Lower leg skin (tissue), 4 donors: ENCODE data around the gene FAM13A. TPM values are rescaled to one million over a fixed set of nuclear protein-coding genes. Genes with fewer than 3 reads are reported as not detected.

Experiments
- DNase-seq, 2 donors: peaks; one replicate each; pipeline ENCODE4 v3.0.0-alpha.2; 2019; ENCODE audit warnings: low spot score in 2 of 2
- H3K4me3 ChIP-seq: fragments of 200-600 bp; sonication (generic); 2 replicates; pipeline ENCODE4 v1.5.1; 2017; ENCODE audit warnings: mild to moderate bottlenecking, low read depth; ENCODE audit not compliant: poor library complexity, severe bottlenecking
- CTCF ChIP-seq, 3 donors: fragments of 450-650 bp; IDR thresholded peaks; one replicate each; pipeline ENCODE4 v1.5.1; 2016; ENCODE audit warnings: antibody characterized with exemption in 3 of 3, mild to moderate bottlenecking in 3 of 3, moderate library complexity in 2 of 3
- POLR2A ChIP-seq, 2 donors: fragments of 450-650 bp; IDR thresholded peaks; one replicate each; pipeline ENCODE4 v1.6.1; 2016 to 2017; ENCODE audit warnings: antibody characterized with exemption in 2 of 2, mild to moderate bottlenecking in 1 of 2, moderate library complexity in 1 of 2
- WGBS, 2 donors: methylation state at CpG; one replicate each; pipeline ENCODE4 v1.1.5; 2018; 5-methylcytosine and 5-hydroxymethylcytosine counted together
- intact Hi-C: fragments of 100-400 bp; cut with DNase I; formaldehyde crosslinking; loops from one replicate; pipeline ENCODE4 v1.15.0; 2023; ENCODE audit warnings: low total_unique reads
- total RNA-seq, 4 donors: library from RNA; depleted of rRNA; stranded (reverse); fragments of >200 nt; gene quantifications; one replicate each; pipeline ENCODE4 v1.1.0, GENCODE V29; 2016

FAM13A gene
- total RNA-seq, 4 donors from 2014 or later: 50.0 to 303 (median 114) TPM

GRCh38 chr4:88985088-88985773 lies 71.8 kb downstream of the FAM13A start:
- WGBS, 2 donors: 84 to 86% methylated on average over 5 of the region's 5 CpGs
- DNase-seq: no peak
- intact Hi-C loops: no loop called here
- H3K4me3 ChIP-seq: no peak overlapping the region
- no peak for TF ChIP-seq POLR2A (IDR thresholded peaks at IDR 0.05)
- no peak for TF ChIP-seq CTCF (IDR thresholded peaks at IDR 0.05)

DNA sequence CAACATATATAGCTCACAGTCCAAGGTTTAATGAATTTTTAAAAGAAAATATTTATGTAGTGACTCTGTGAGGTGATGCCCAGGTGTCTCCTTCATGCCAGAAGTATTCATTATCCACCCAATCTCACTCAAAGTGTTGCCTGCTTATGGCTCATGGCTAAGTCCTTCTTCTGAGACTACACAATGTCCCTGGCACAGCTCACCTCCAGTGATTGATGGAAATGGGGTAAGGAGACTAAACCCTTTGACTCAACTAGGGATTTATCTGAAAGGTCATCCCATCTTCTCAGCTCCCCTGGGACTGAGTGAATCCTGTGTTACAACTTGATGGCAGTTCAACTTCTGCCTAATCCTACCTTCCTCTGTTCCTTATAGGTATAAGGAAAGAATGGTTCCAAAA lies 74.2 kb downstream of the FAM13A start:
- no peak for DNase-seq
- no peak overlapping the region for H3K4me3 ChIP-seq
- TF ChIP-seq CTCF (IDR thresholded peaks at IDR 0.05): no peak
- TF ChIP-seq POLR2A (IDR thresholded peaks at IDR 0.05): no peak
- intact Hi-C loops: no loop called here

DNA sequence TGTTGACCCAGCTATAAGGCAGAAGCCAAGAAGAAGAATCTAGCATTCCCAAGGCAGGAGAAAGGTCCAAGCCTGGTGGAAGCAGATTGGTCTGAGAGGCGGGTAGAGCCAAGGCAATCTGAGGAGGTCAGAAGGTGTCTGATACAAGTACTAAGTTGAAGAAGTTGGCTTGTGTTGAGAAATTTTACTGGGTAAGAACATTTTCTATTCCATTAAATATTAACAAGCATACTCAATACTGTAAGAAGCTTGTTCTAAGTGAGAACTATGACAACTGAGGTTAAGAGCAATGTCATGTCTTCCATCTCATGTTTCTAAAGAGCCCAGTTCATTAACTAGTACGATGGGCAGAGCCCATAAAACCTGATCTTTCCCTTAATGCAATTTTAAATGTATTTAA lies 75.0 kb downstream of the FAM13A start:
- TF ChIP-seq CTCF (IDR thresholded peaks at IDR 0.05): no peak
- TF ChIP-seq POLR2A (IDR thresholded peaks at IDR 0.05): no peak
- H3K4me3 ChIP-seq: no peak overlapping the region
- intact Hi-C loops: no loop called here
- DNase-seq: no peak
- WGBS, 2 donors: 87 to 89% methylated on average over 2 of the region's 2 CpGs

GRCh38 chr4:88981556-88981955 lies 75.4 kb downstream of the FAM13A start:
- intact Hi-C loops: no loop called here
- no peak for DNase-seq
- TF ChIP-seq POLR2A (IDR thresholded peaks at IDR 0.05) (no peak), CTCF (IDR thresholded peaks at IDR 0.05) (no peak)
- no peak overlapping the region for H3K4me3 ChIP-seq
- WGBS, 2 donors: 90% methylated on average over 2 of the region's 2 CpGs

DNA sequence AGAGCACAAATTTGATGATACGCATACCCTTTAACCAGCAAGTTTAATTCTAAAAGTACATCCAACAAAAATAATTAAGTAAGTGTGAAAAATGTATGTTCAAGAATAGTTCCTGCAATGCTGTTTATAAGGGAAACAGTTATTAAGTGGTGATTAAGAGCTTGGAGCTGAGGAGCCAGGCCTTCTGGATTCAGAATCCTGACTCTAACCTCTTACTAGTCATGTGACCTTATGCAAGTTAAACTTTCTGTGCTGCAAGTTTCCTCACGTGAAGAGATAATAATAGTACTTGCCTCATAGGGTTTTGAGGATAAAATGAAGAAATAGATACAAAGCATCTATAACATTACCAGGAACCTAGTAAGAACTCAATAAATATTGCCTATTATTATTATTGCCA lies 77.7 kb downstream of the FAM13A start:
- H3K4me3 ChIP-seq: no peak overlapping the region
- intact Hi-C loops: no loop called here
- no peak for DNase-seq
- WGBS, 2 donors: 73 to 81% methylated on average over 2 of the region's 2 CpGs
- TF ChIP-seq POLR2A (IDR thresholded peaks at IDR 0.05): no peak
- no peak for TF ChIP-seq CTCF (IDR thresholded peaks at IDR 0.05)

DNA sequence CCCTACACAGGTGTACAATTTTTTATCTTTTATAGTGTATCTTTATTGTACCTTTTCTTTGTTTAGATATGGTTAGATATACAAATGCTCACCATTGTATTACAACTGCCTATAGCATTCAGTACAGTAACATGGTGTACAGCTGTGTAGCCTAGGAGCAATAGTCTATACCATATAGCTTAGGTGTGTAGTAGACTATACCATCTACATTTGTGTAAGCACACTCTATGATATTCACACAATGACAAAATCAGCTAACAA lies 80.3 kb downstream of the FAM13A start:
- TF ChIP-seq POLR2A (IDR thresholded peaks at IDR 0.05): no peak
- TF ChIP-seq CTCF (IDR thresholded peaks at IDR 0.05): no peak
- no peak for DNase-seq
- intact Hi-C loops: no loop called here
- no peak overlapping the region for H3K4me3 ChIP-seq
